SH-SY5Y (cell line): ENCODE results near the gene TMEM17.

Experiments
- GATA2 ChIP-seq: IDR thresholded peaks from 2 replicates; pipeline ENCODE4 v1.6.1; 2011; ENCODE audit warnings: mild to moderate bottlenecking, low read depth, low read length
- GATA3 ChIP-seq: IDR thresholded peaks from 2 replicates; pipeline ENCODE4 v1.6.1; 2011; ENCODE audit warnings: low read depth, mild to moderate bottlenecking, low read length, moderate library complexity

GRCh38 chr2:62477573-62477972 lies 28.4 kb downstream of the TMEM17 start:
- no peak for TF ChIP-seq GATA2
- no peak for TF ChIP-seq GATA3
